Suppressor macrophage (primary cell): ENCODE measurements around the gene FGR.
A peak's percentile ranks its signal among the peaks of the same experiment; 100 is the strongest.

ENCODE experiments used
- DNase-seq, 4 experiments: peaks; one replicate each; pipeline ENCODE4 v3.0.0-alpha.2; 2020 to 2022

FGR gene

GRCh38 chr1:27566462-27567145, 68.4 kb downstream of the FGR start:
- no peak for DNase-seq

- no peak for DNase-seq
Measured at GRCh38 chr1:27564710-27565649, 70.0 kb downstream of the FGR start.

GRCh38 chr1:27563591-27564471, 71.2 kb downstream of the FGR start:
- peak; percentile 57 to 80 (median 74) for DNase-seq

GRCh38 chr1:27563341-27563590, 71.7 kb downstream of the FGR start:
- no peak for DNase-seq

- DNase-seq = no peak
Measured at GRCh38 chr1:27562534-27563340, 72.2 kb downstream of the FGR start.
